ENCODE measurements around the gene CEACAM20. TPM values are rescaled to one million over a fixed set of nuclear protein-coding genes. Genes with fewer than 3 reads are reported as not detected.

Gene CEACAM20
- total and polyA plus RNA-seq, 10 of the 15 experiments (the other 5 are each of a cell fraction or from before 2014, with no cell fraction given): not detected

DNA sequence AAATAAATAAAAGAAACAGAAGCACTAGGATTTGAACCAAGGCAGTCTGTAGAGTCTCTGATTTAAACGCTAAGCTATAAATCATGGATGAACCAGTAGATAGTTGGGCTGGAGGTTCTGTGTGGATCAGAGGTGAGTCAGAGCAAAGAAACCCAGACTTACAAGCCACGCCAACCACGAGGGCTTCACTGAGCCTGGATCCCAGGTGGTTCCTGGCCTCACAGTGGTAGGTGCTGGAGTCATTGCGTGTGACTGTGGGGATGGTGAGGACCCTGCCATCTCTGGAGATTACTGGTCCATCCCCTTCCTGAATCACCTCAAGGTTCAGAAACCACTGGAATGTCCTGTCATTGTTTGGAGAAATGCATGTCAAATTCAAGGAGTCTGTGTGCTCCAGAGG lies 19.3 kb upstream of the CEACAM20 start:
- ChIA-PET POLR2A (no interaction called here), SMC1A (ENCODE audit: uncharacterized antibody, unreplicated experiment) (no interaction called here), RAD21 (ENCODE audit: unreplicated experiment) (no interaction called here), CTCF (interaction anchor here (1.3 kb wide), 2 partner anchors 11 to 22 kb away, joined by 3 to 4 read pairs; no protein-coding TSS in a partner anchor)
- intact Hi-C loops (cut with micrococcal nuclease; ENCODE audit: unreplicated experiment) (no loop called here), in situ Hi-C loops (cut with MboI) (no loop called here)
- Histone ChIP-seq H2AFZ (ENCODE audit: control insufficient read depth, low read depth, low read length) (no peak overlapping the region), H3K9me3 (replicated peaks; ENCODE audit: control insufficient read depth, insufficient read depth, low read length) (no peaks in the 10 kb centered on the region; the same call in 2 of the 3 replicates), H3K36me3 (ENCODE audit: control insufficient read depth in 2 of 2, insufficient read depth in 2 of 2, low read length in 1 of 2) (no peaks in the 10 kb centered on the region), H3K4me3 (no peak overlapping the region), H3K79me2 (ENCODE audit: control insufficient read depth, insufficient read depth, low read length) (no peaks in the 10 kb centered on the region), H3K27ac (ENCODE audit: control insufficient read depth, insufficient read depth) (no peak overlapping the region), H3K9ac (ENCODE audit: control insufficient read depth, insufficient read depth, low read length) (no peak overlapping the region), H3K27me3 (replicated peaks in 1 of 2; ENCODE audit: control insufficient read depth in 2 of 2, insufficient read depth in 2 of 2, low read length in 1 of 2) (no peaks in the 10 kb centered on the region), H3K4me2 (ENCODE audit: control insufficient read depth, insufficient read depth) (no peak overlapping the region), H3K4me1 (ENCODE audit: control insufficient read depth, insufficient read depth, low read length) (no peaks in the 10 kb centered on the region), H4K20me1 (ENCODE audit: control insufficient read depth, insufficient read depth) (no peaks in the 10 kb centered on the region)
- FAIRE-seq (no peak), DNase-seq (ENCODE audit: low read depth, low spot score) (no peak), ATAC-seq (no peak)
- BruUV-seq (replicated peaks): no TSS peak
- TF ChIP-seq, protein P1, sequence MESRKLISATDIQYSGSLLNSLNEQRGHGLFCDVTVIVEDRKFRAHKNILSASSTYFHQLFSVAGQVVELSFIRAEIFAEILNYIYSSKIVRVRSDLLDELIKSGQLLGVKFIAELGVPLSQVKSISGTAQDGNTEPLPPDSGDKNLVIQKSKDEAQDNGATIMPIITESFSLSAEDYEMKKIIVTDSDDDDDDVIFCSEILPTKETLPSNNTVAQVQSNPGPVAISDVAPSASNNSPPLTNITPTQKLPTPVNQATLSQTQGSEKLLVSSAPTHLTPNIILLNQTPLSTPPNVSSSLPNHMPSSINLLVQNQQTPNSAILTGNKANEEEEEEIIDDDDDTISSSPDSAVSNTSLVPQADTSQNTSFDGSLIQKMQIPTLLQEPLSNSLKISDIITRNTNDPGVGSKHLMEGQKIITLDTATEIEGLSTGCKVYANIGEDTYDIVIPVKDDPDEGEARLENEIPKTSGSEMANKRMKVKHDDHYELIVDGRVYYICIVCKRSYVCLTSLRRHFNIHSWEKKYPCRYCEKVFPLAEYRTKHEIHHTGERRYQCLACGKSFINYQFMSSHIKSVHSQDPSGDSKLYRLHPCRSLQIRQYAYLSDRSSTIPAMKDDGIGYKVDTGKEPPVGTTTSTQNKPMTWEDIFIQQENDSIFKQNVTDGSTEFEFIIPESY (IDR thresholded peaks at IDR 0.05): no peak
- TF ChIP-seq, protein P2, sequence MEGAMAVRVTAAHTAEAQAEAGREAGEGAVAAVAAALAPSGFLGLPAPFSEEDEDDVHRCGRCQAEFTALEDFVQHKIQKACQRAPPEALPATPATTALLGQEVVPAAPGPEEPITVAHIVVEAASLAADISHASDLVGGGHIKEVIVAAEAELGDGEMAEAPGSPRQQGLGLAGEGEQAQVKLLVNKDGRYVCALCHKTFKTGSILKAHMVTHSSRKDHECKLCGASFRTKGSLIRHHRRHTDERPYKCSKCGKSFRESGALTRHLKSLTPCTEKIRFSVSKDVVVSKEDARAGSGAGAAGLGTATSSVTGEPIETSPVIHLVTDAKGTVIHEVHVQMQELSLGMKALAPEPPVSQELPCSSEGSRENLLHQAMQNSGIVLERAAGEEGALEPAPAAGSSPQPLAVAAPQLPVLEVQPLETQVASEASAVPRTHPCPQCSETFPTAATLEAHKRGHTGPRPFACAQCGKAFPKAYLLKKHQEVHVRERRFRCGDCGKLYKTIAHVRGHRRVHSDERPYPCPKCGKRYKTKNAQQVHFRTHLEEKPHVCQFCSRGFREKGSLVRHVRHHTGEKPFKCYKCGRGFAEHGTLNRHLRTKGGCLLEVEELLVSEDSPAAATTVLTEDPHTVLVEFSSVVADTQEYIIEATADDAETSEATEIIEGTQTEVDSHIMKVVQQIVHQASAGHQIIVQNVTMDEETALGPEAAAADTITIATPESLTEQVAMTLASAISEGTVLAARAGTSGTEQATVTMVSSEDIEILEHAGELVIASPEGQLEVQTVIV (IDR thresholded peaks at IDR 0.05; ENCODE audit: borderline replicate concordance, partially characterized antibody): no peak
- TF ChIP-seq CBFB (IDR thresholded peaks at IDR 0.05; ENCODE audit: low read depth): no peak
- no peak for TF ChIP-seq EP300 (IDR thresholded peaks at IDR 0.05; ENCODE audit: borderline replicate concordance in 1 of 2, control insufficient read depth in 1 of 2, low read depth in 2 of 2, low read length in 2 of 2)
- TF ChIP-seq RAD21 (IDR thresholded peaks at IDR 0.05; ENCODE audit: insufficient read depth, low read depth, low read length): no peak
- TF ChIP-seq, protein P3, sequence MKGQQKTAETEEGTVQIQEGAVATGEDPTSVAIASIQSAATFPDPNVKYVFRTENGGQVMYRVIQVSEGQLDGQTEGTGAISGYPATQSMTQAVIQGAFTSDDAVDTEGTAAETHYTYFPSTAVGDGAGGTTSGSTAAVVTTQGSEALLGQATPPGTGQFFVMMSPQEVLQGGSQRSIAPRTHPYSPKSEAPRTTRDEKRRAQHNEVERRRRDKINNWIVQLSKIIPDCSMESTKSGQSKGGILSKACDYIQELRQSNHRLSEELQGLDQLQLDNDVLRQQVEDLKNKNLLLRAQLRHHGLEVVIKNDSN (IDR thresholded peaks at IDR 0.05; ENCODE audit: borderline replicate concordance, extremely low read length, insufficient read depth, low read depth, low read length): no peak
- no peak for TF ChIP-seq JUNB (IDR thresholded peaks at IDR 0.05)
- no peak for TF ChIP-seq SMAD1 (IDR thresholded peaks at IDR 0.05; ENCODE audit: low read depth, partially characterized antibody)
- TF ChIP-seq PAX5 (IDR thresholded peaks at IDR 0.05; ENCODE audit: borderline replicate concordance, low read depth, low read length): no peak
- no peak for TF ChIP-seq ASH2L (IDR thresholded peaks at IDR 0.05; ENCODE audit: borderline replicate concordance, low read depth)
- TF ChIP-seq, protein P4, sequence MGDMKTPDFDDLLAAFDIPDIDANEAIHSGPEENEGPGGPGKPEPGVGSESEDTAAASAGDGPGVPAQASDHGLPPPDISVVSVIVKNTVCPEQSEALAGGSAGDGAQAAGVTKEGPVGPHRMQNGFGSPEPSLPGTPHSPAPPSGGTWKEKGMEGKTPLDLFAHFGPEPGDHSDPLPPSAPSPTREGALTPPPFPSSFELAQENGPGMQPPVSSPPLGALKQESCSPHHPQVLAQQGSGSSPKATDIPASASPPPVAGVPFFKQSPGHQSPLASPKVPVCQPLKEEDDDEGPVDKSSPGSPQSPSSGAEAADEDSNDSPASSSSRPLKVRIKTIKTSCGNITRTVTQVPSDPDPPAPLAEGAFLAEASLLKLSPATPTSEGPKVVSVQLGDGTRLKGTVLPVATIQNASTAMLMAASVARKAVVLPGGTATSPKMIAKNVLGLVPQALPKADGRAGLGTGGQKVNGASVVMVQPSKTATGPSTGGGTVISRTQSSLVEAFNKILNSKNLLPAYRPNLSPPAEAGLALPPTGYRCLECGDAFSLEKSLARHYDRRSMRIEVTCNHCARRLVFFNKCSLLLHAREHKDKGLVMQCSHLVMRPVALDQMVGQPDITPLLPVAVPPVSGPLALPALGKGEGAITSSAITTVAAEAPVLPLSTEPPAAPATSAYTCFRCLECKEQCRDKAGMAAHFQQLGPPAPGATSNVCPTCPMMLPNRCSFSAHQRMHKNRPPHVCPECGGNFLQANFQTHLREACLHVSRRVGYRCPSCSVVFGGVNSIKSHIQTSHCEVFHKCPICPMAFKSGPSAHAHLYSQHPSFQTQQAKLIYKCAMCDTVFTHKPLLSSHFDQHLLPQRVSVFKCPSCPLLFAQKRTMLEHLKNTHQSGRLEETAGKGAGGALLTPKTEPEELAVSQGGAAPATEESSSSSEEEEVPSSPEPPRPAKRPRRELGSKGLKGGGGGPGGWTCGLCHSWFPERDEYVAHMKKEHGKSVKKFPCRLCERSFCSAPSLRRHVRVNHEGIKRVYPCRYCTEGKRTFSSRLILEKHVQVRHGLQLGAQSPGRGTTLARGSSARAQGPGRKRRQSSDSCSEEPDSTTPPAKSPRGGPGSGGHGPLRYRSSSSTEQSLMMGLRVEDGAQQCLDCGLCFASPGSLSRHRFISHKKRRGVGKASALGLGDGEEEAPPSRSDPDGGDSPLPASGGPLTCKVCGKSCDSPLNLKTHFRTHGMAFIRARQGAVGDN (IDR thresholded peaks at IDR 0.05): no peak
- WGBS (ENCODE audit: insufficient coverage, insufficient replicate concordance, low lambda C conversion rate, missing lambda C conversion rate): 44% methylated on average over 4 of the region's 4 CpGs

Data from GM12878 (cell line).